ENCODE measurements around the gene IPCEF1.

DNA sequence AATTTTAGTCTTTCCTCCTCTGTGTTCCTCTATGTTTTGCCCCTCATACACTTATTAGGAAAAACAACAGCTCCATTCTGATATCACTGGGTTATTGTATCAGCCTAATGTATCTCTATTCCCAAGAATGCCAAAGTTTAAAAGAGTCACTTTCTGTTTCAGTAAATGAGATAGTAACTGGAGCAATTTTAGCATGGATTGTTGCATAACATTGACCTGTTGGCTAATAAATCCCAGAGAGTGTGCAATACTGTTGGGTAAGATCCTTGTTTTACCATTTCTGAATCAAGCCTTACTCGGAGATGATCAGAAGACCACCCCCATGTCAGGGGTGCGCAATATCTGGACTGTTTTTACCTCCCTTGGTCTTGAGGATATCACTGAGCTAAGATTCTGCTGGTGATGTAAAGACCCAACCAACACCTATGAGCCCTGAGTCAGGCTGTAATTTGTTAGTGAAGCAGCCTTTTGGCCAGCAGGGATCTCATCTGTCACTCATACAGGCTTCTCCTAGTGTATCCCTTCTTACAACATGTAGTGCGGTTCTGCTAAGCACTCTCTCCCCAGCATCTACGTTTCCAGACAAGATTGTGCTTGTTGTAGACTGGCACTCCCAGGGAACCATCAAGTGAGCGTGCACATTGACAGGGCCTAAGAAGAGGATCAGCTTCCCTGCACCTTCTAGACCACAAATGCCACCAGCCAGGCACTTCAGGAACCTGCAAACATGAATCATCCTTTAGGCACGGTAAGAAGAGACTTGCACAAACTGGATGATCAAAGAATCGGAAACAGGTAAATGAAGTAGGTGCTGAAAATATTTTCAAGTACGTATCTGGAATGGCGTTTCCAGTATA is 11.5 kb upstream of the IPCEF1 start:
- TF ChIP-seq CTCF (IDR thresholded peaks at IDR 0.05) (no peak), POLR2A (IDR thresholded peaks at IDR 0.05) (no peak)

All from testis (tissue), 2 donors.